ENCODE data around the gene APOL3.
A peak's percentile ranks its signal among the peaks of the same experiment; 100 is the strongest.
"Not testable (repeated sequence)": the region's sequence is repeated elsewhere in the genome, so short reads cannot be mapped to it uniquely, and the experiment has no call there.

Gene APOL3

GRCh38 chr22:36156515-36157419, 3.8 kb downstream of the APOL3 start:
- peak; percentile 79 for DNase-seq (ENCODE audit: low spot score)

- no peak for DNase-seq (ENCODE audit: low spot score)
Measured at GRCh38 chr22:36156119-36156514, 4.4 kb downstream of the APOL3 start.

GRCh38 chr22:36155702-36156101, 4.9 kb downstream of the APOL3 start:
- DNase-seq (ENCODE audit: low spot score), result peak; percentile 40

GRCh38 chr22:36154423-36154945, 6.1 kb downstream of the APOL3 start:
- DNase-seq (ENCODE audit: low spot score), result no peak

GRCh38 chr22:36153501-36154422, 6.8 kb downstream of the APOL3 start:
- DNase-seq (ENCODE audit: low spot score), result no peak

GRCh38 chr22:36152821-36153220, 7.7 kb downstream of the APOL3 start:
- not testable (repeated sequence) for DNase-seq (ENCODE audit: low spot score)

GRCh38 chr22:36152088-36152487, 8.5 kb downstream of the APOL3 start:
- DNase-seq (ENCODE audit: low spot score), result no peak

- DNase-seq (ENCODE audit: low spot score), result no peak
Measured at GRCh38 chr22:36151006-36151595, 9.5 kb downstream of the APOL3 start.

- DNase-seq (ENCODE audit: low spot score), result no peak
Measured at GRCh38 chr22:36149441-36149840, 11.1 kb downstream of the APOL3 start.

GRCh38 chr22:36148411-36148810, 12.1 kb downstream of the APOL3 start:
- DNase-seq (ENCODE audit: low spot score), result no peak

- no peak for DNase-seq (ENCODE audit: low spot score)
Measured at GRCh38 chr22:36147196-36147791, 13.3 kb downstream of the APOL3 start.

- DNase-seq (ENCODE audit: low spot score), result no peak
Measured at GRCh38 chr22:36145881-36146280, 14.7 kb downstream of the APOL3 start.

- peak; percentile 83 for DNase-seq (ENCODE audit: low spot score)
Measured at GRCh38 chr22:36144886-36145541, 15.5 kb downstream of the APOL3 start.

- no peak for DNase-seq (ENCODE audit: low spot score)
Measured at GRCh38 chr22:36143956-36144355, 16.6 kb downstream of the APOL3 start.

GRCh38 chr22:36143066-36143815, 17.3 kb downstream of the APOL3 start:
- no peak for DNase-seq (ENCODE audit: low spot score)

GRCh38 chr22:36141481-36141880, 19.1 kb downstream of the APOL3 start:
- no peak for DNase-seq (ENCODE audit: low spot score)

GRCh38 chr22:36138709-36139108, 21.8 kb downstream of the APOL3 start:
- not testable (repeated sequence) for DNase-seq (ENCODE audit: low spot score)

- no peak for DNase-seq (ENCODE audit: low spot score)
Measured at GRCh38 chr22:36136988-36137387, 23.6 kb downstream of the APOL3 start.

GRCh38 chr22:36136475-36136874, 24.1 kb downstream of the APOL3 start:
- DNase-seq (ENCODE audit: low spot score), result no peak

GRCh38 chr22:36135306-36135980, 25.1 kb downstream of the APOL3 start:
- DNase-seq (ENCODE audit: low spot score), result no peak
